Spleen (tissue), 11 donors: ENCODE results near the gene NCAPD3. TPM values are rescaled to one million over a fixed set of nuclear protein-coding genes. Genes with fewer than 3 reads are reported as not detected.
A peak's percentile ranks its signal among the peaks of the same experiment; 100 is the strongest.

Experiments used
- DNase-seq: peaks from one replicate; pipeline ENCODE4 v3.0.0-alpha.2; 2020
- H3K27ac ChIP-seq, 8 donors: fragments of 200-600 bp; sonication (generic) in 7 of 8; 1 replicate in 4 of 8; 2 replicates in 4 of 8; pipeline versions ENCODE4 v1.5.0 to v1.8.0; 2016 to 2021; ENCODE audit warnings: inconsistent platforms in 4 of 8, mild to moderate bottlenecking in 4 of 8, moderate library complexity in 1 of 8
- H3K27me3 ChIP-seq, 7 donors: fragments of 200-600 bp; sonication (generic) in 6 of 7; replicated peaks in 1 of 7; 1 replicate in 4 of 7; 2 replicates in 3 of 7; pipeline versions ENCODE4 v1.5.0 to v1.8.0; 2016 to 2021; ENCODE audit warnings: inconsistent platforms in 3 of 7, mild to moderate bottlenecking in 1 of 7
- H3K36me3 ChIP-seq, 6 donors: fragments of 200-600 bp; sonication (generic) in 5 of 6; 1 replicate in 4 of 6; 2 replicates in 2 of 6; pipeline versions ENCODE4 v1.5.0 to v1.8.0; 2016 to 2021; ENCODE audit warnings: inconsistent platforms in 2 of 6
- H3K4me1 ChIP-seq, 6 donors: fragments of 200-600 bp; sonication (generic) in 5 of 6; 1 replicate in 3 of 6; 2 replicates in 3 of 6; pipeline versions ENCODE4 v1.5.0 to v1.8.0; 2016 to 2021; ENCODE audit warnings: inconsistent platforms in 3 of 6
- H3K4me3 ChIP-seq, 8 donors: fragments of 200-600 bp; sonication (generic) in 7 of 8; 1 replicate in 4 of 8; 2 replicates in 4 of 8; pipeline versions ENCODE4 v1.5.0 to v1.8.0; 2016 to 2021; ENCODE audit warnings: inconsistent platforms in 4 of 8, mild to moderate bottlenecking in 4 of 8, moderate library complexity in 2 of 8
- H3K9me3 ChIP-seq, 8 donors: fragments of 200-600 bp; sonication (generic) in 7 of 8; 1 replicate in 4 of 8; 2 replicates in 4 of 8; pipeline versions ENCODE4 v1.5.0 to v1.8.0; 2016 to 2021; ENCODE audit warnings: inconsistent platforms in 4 of 8
- POLR2A ChIP-seq, 3 donors: fragments of 450-650 bp; IDR thresholded peaks; one replicate each; pipeline ENCODE4 v1.5.1; 2017; ENCODE audit warnings: antibody characterized with exemption in 3 of 3, mild to moderate bottlenecking in 1 of 3
- POLR2AphosphoS5 ChIP-seq, 3 donors: sonication (generic); formaldehyde crosslinking; IDR thresholded peaks; one replicate each; pipeline ENCODE4 v1.5.1; 2017; ENCODE audit warnings: antibody characterized with exemption in 3 of 3
- WGBS, 5 donors: extraction: QIAGEN DNeasy Blood & Tissue Kit in 3 of 5; methylation state at CpG; one replicate each; pipeline versions ENCODE4 v1.1.5 to v1.1.7; 2013 to 2018; 5-methylcytosine and 5-hydroxymethylcytosine counted together
- intact Hi-C: fragments of 100-400 bp; cut with DNase I; formaldehyde crosslinking; loops from one replicate; pipeline ENCODE4 v1.15.0; 2023; ENCODE audit warnings: low total_unique reads
- polyA plus RNA-seq, 3 donors: library from polyadenylated mRNA; stranded (reverse); fragments of 200-250 nt; gene quantifications; one replicate each; pipeline ENCODE4 v1.2.1, GENCODE V29; 2013
- total RNA-seq, 7 donors: library from RNA; depleted of rRNA in 3 of 7; stranded (reverse); fragments of >200 nt in 3 of 7; fragmentation: NEBNext Ultra II Directional in 4 of 7; extraction: Animal tissue kit (Norgen Biotek cat#: 25700) in 4 of 7; gene quantifications; one replicate each; pipeline versions ENCODE4 v1.1.0 to v1.2.1, GENCODE V29; 2016 to 2021
- TF ChIP-seq, protein P1 (sequence below), 11 experiments: fragments of 200-600 bp in 7 of 11; fragments of 450-650 bp in 4 of 11; sonication (generic) in 4 of 11; IDR thresholded peaks in 8 of 11; conservative IDR thresholded peaks in 3 of 11; 1 replicate in 7 of 11; 2 replicates in 4 of 11; pipeline versions ENCODE4 v1.4.0 to v1.8.0; 2016 to 2021; ENCODE audit warnings: antibody characterized with exemption in 11 of 11, inconsistent platforms in 4 of 11, mild to moderate bottlenecking in 1 of 11
- donor health status: healthy with polysubstance abuse.
- donor health status: DM: no; HTN: no; CAD: no; lungs with moderate emphysema.
- donor health status: DM: no; HTN: no; CAD: no.
- donor health status: Bipolar disorder and iron deficiency.
- donor health status: healthy.
- donor health status: DM: no; HTN: no; CAD: no.
- donor health status: DM: yes; HTN: yes; CAD: no.

The NCAPD3 gene
- total and polyA plus RNA-seq, 10 donors, result 3.0 to 33.0 (median 22.1) TPM

DNA sequence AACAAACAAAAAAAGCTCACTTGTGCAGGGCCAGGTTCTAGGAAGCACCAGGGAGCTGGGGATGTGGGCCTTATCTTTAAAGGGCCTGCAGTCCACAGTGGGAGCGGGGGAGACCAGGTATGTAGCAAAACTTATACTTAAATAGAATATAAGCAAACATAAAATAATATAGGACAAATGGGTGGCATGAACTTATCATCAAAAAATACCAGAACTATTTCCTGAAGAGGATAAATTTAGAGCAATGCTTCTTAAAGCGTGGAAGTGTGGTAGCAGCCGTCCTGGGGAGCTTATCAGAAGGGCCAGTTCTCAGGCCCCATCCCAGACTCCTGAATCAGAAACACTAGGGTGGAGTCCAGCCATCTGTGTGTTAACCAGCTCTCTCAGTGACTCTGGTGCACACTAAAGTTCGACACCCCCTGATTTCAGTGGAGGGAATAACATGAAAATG lies 10.0 kb upstream of the NCAPD3 start:
- H3K4me3 ChIP-seq, result no peak overlapping the region
- H3K27me3 ChIP-seq, result no peaks in the 10 kb centered on the region
- no peak overlapping the region for H3K27ac ChIP-seq
- TF ChIP-seq POLR2AphosphoS5 (IDR thresholded peaks at IDR 0.05) (no peak), POLR2A (IDR thresholded peaks at IDR 0.05) (no peak)
- TF ChIP-seq, protein P1, sequence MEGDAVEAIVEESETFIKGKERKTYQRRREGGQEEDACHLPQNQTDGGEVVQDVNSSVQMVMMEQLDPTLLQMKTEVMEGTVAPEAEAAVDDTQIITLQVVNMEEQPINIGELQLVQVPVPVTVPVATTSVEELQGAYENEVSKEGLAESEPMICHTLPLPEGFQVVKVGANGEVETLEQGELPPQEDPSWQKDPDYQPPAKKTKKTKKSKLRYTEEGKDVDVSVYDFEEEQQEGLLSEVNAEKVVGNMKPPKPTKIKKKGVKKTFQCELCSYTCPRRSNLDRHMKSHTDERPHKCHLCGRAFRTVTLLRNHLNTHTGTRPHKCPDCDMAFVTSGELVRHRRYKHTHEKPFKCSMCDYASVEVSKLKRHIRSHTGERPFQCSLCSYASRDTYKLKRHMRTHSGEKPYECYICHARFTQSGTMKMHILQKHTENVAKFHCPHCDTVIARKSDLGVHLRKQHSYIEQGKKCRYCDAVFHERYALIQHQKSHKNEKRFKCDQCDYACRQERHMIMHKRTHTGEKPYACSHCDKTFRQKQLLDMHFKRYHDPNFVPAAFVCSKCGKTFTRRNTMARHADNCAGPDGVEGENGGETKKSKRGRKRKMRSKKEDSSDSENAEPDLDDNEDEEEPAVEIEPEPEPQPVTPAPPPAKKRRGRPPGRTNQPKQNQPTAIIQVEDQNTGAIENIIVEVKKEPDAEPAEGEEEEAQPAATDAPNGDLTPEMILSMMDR (IDR thresholded peaks at IDR 0.05 in 8 of 11, conservative IDR thresholded peaks at IDR 0.05 in 3 of 11), result no peak
- H3K9me3 ChIP-seq, result no peaks in the 10 kb centered on the region
- H3K4me1 ChIP-seq, result peaks cover 24 to 53% (median 40%) of the 10 kb centered on the region in 6 donors
- 75 to 91% (median 83%) methylated on average over 4 of the region's 4 CpGs for WGBS, 5 donors
- peaks cover 0 to 43% (median 6%) of the 10 kb centered on the region in 6 donors for H3K36me3 ChIP-seq
- no peak for DNase-seq
- intact Hi-C loops, result no loop called here

DNA sequence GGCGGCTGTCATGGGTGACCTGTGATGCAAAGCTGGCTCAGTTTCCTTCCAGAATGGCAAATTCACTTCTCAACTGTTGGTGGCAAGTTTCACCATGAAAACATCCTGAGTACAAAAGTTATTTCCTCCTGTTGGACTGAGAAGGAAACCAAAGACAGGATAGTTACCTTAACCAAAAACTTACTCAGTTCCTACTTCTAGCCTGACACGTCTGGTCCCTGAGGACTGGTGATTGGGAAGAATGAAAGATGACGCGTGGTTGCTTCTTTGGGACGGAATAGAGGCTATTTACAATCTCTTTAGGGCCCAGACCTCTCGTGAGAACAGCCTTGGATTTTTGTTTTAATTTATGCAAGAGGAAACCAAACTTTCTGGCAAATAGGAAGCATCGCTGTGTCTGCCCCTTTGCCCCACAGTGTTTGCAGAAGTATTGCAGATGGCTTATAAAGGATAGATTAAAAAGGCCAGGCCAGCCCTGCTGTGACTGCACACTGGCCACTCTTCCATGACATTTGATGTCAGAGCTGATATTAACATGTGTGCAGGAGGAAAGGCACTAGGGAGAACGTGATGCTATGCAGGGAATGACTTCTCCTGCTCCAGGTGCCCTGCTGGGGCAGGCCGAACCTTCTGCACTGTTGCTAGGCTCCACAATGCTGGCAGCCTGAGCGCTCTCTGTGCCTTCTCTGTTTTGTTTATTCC lies 8.3 kb upstream of the NCAPD3 start:
- intact Hi-C loops, result no loop called here
- no peaks in the 10 kb centered on the region for H3K27me3 ChIP-seq
- no peaks in the 10 kb centered on the region for H3K9me3 ChIP-seq
- peak overlapping the region in 7 of 8 donors; percentile 12 to 77 (median 57) for H3K27ac ChIP-seq
- H3K4me3 ChIP-seq, result no peak overlapping the region
- no peak for DNase-seq
- peaks cover 28 to 70% (median 56%) of the 10 kb centered on the region in 6 donors for H3K4me1 ChIP-seq
- 40 to 60% (median 46%) methylated on average over 10 of the region's 10 CpGs for WGBS, 5 donors
- TF ChIP-seq POLR2A (IDR thresholded peaks at IDR 0.05), result no peak
- no peak for TF ChIP-seq POLR2AphosphoS5 (IDR thresholded peaks at IDR 0.05)
- TF ChIP-seq, protein P1 (IDR thresholded peaks at IDR 0.05 in 8 of 11, conservative IDR thresholded peaks at IDR 0.05 in 3 of 11), result no peak
- peaks cover 0 to 26% (median 5%) of the 10 kb centered on the region in 6 donors for H3K36me3 ChIP-seq

DNA sequence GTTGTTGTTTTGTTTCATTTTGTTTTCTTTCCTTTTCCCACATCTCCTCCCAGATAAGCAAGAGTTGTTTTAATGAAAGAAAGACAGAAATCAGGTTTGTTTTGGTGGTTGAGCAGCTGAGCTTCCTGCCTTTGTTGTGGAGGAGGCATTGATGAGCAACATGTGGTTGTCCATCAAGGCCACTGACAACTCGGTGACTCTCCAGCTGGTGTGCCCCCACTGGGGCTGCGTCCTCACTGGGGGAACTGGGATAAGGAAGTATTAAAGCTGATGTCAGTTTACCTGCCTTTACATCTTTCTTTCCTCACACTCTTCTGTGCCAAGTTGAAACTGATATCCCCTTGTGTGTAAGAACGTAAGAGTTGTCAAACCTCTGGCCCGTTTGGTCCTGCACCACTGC lies 6.6 kb upstream of the NCAPD3 start:
- TF ChIP-seq POLR2AphosphoS5 (IDR thresholded peaks at IDR 0.05) (no peak), POLR2A (IDR thresholded peaks at IDR 0.05) (no peak)
- TF ChIP-seq, protein P1 (IDR thresholded peaks at IDR 0.05 in 8 of 11, conservative IDR thresholded peaks at IDR 0.05 in 3 of 11), result no peak
- DNase-seq, result no peak
- H3K4me1 ChIP-seq, result peaks cover 42 to 83% (median 73%) of the 10 kb centered on the region in 6 donors
- H3K9me3 ChIP-seq, result no peaks in the 10 kb centered on the region
- intact Hi-C loops, result no loop called here
- H3K36me3 ChIP-seq, result peaks cover 0 to 12% (median 0%) of the 10 kb centered on the region in 6 donors
- WGBS, 5 donors, result 36 to 56% (median 44%) methylated on average over 4 of the region's 4 CpGs
- peak overlapping the region in 2 of 8 donors; percentile 16 to 61 for H3K27ac ChIP-seq
- H3K27me3 ChIP-seq, result peaks cover 0 to 9% (median 0%) of the 10 kb centered on the region in 7 donors
- H3K4me3 ChIP-seq, result no peak overlapping the region

DNA sequence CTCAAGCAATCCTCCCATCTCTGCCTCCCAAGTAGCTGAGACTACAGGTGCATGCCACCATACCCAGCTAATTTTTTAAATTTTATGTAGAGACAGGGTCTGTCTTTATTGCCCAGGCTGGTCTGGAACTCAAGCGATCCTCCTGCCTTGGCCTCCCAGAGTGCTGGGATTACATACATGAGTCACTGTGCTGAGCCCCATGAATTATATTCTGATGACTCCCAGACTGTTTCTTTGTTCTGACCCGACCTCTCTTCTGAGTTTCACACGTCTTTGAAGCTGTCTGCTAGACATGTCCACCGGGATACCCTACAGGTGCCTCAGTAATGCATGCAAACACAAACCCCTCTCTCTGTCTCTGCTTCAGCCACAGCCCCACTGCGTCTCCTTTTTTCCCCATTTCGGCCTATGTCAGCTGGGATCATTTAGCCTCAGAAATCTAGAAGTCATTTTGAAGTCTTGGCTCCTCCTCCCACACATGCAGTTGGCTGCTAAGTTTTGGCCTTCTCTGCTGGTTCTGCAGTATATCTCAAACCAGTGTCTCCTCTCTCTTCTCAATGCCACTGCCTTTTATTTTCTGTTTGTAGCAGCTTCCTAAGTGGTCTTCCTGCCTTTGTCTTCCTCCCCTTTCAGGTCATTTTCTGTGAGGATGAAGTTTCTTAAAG lies 5.5 kb upstream of the NCAPD3 start:
- no peak overlapping the region for H3K4me3 ChIP-seq
- H3K9me3 ChIP-seq, result no peaks in the 10 kb centered on the region
- peak overlapping the region in 2 of 8 donors; percentile 16 to 61 for H3K27ac ChIP-seq
- TF ChIP-seq POLR2AphosphoS5 (IDR thresholded peaks at IDR 0.05) (no peak), POLR2A (IDR thresholded peaks at IDR 0.05) (no peak)
- TF ChIP-seq, protein P1 (IDR thresholded peaks at IDR 0.05 in 8 of 11, conservative IDR thresholded peaks at IDR 0.05 in 3 of 11), result no peak
- peaks cover 0 to 11% (median 0%) of the 10 kb centered on the region in 7 donors for H3K27me3 ChIP-seq
- H3K4me1 ChIP-seq, result peaks cover 43 to 84% (median 75%) of the 10 kb centered on the region in 6 donors
- DNase-seq, result no peak
- peaks cover 0 to 1% (median 0%) of the 10 kb centered on the region in 6 donors for H3K36me3 ChIP-seq
- 66 to 80% (median 78%) methylated on average over 6 of the region's 6 CpGs for WGBS, 5 donors
- intact Hi-C loops, result no loop called here
